GM10248 (cell line): ENCODE results near the gene THSD7A.

Experiments used
- CTCF ChIA-PET: fragments of 300-600 bp; sonication (Branson Sonifier 250); formaldehyde crosslinking; extraction: SDS; loops from one replicate; lab custom pipeline; 2021; ENCODE audit warnings: antibody characterized with exemption; lab: Yijun Ruan, JAX
- POLR2A ChIA-PET: fragments of 350-650 bp; sonication (Branson Sonifier 250); formaldehyde crosslinking; extraction: SDS; loops from one replicate; lab custom pipeline; 2020; ENCODE audit warnings: antibody characterized with exemption; lab: Yijun Ruan, JAX
- DNase-seq: peaks from one replicate; pipeline ENCODE4 v3.0.0; 2012; ENCODE audit errors: extremely low spot score
- TF ChIP-seq, protein P1 (sequence below): IDR thresholded peaks from 2 replicates; pipeline ENCODE4 v1.5.1; 2012; ENCODE audit warnings: mild to moderate bottlenecking, low read depth; ENCODE audit errors: extremely low read depth, missing control alignments, control extremely low read depth

The THSD7A gene

DNA sequence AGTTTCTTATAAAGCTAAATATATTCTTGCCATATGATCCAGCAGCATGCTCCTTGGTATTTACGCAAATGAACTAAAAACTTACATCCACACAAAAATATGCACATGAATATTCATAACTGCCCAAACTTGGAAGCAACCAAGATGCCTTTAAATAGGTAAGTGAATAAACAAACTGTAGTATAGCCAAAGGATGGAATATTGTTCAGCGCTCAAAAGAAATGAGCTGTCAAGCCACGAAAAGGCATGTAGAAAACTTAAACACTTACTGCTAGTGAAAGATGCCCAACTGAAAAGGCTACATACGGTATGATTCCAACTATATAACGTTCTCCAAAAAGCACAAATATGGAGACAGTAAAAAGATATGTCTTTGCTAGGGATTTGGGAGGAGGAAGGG is 12.7 kb downstream of the THSD7A start:
- TF ChIP-seq, protein P1, sequence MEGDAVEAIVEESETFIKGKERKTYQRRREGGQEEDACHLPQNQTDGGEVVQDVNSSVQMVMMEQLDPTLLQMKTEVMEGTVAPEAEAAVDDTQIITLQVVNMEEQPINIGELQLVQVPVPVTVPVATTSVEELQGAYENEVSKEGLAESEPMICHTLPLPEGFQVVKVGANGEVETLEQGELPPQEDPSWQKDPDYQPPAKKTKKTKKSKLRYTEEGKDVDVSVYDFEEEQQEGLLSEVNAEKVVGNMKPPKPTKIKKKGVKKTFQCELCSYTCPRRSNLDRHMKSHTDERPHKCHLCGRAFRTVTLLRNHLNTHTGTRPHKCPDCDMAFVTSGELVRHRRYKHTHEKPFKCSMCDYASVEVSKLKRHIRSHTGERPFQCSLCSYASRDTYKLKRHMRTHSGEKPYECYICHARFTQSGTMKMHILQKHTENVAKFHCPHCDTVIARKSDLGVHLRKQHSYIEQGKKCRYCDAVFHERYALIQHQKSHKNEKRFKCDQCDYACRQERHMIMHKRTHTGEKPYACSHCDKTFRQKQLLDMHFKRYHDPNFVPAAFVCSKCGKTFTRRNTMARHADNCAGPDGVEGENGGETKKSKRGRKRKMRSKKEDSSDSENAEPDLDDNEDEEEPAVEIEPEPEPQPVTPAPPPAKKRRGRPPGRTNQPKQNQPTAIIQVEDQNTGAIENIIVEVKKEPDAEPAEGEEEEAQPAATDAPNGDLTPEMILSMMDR = no peak
- ChIA-PET POLR2A (no interaction called here), CTCF (no interaction called here)
- DNase-seq = no peak

DNA sequence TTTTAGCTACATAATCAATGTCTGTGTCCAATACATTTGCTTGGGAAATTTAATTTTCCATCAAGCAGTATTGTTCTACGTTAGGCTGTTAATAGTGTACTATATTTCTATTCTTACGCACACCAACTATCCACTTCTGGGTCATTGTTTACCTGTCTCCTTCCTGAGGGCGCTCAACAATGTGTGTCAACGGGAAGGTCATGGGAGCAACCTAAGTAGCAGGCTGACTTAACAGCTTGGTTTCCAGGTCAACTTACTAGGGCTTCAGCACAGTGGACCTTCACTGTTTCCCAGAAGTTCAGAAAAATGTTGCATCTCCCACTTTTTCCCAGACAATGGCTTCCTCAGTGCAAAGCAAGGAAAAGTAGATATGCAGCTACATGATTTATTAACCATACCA is 13.7 kb downstream of the THSD7A start:
- CTCF ChIA-PET = interaction anchor here (0.9 kb wide), 1 partner anchor 12 kb away, joined by 4 read pairs; no protein-coding TSS in a partner anchor
- POLR2A ChIA-PET = no interaction called here
- DNase-seq = no peak
- TF ChIP-seq, protein P1 = no peak

DNA sequence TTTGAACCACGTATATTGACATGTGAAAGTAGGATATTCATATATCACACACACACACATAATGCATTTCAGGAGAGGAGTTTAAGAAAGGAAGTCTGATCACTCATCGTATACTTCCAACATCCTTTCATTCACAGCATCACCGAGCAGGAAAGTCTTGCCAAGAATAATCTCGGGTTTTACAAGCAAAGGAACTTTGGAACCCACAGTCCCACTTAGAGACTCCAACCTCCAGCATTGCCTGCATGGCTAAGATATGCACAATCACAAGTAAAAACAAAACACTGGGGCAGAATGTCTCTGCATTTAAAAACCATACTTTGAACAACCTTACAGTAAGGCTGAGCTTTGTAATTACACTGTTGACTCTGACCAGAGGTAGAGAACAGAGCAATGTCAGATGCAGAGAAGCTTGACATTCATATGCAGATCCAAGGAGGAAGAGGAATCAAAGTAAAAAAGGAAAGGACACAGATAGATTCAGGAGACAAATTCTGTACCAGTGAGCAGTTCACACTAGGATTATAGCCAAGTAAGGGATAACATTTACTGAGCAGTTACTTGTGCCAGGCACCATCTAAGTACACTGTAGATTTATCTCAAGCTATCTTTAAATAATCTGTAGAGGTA is 14.8 kb downstream of the THSD7A start:
- TF ChIP-seq, protein P1 = no peak
- CTCF ChIA-PET = interaction anchor here (1.5 kb wide), 1 partner anchor 11 kb away, joined by 7 read pairs; no protein-coding TSS in a partner anchor
- POLR2A ChIA-PET = no interaction called here
- DNase-seq = no peak

DNA sequence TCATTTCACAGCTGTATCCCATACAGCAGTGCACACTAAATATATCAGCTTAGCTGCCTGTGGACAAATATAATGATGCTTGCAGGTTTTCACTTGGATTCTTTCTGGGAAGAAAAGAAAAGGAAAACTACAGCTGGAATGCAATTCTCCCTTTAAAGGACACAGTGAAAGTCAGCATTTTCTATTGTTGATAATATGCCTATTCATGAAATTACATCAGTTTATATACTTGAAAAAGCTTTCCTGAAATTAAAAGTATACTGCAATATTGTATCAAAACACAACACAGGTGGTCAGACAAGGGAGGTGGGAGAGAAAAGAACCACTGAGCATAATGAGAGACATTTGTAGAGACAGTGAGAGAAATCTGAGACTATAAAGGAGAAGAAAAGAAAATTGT is 20.3 kb downstream of the THSD7A start:
- TF ChIP-seq, protein P1 = no peak
- CTCF ChIA-PET = interaction anchor here (1.0 kb wide), 1 partner anchor 60 kb away, joined by 3 read pairs; no protein-coding TSS in a partner anchor

DNA sequence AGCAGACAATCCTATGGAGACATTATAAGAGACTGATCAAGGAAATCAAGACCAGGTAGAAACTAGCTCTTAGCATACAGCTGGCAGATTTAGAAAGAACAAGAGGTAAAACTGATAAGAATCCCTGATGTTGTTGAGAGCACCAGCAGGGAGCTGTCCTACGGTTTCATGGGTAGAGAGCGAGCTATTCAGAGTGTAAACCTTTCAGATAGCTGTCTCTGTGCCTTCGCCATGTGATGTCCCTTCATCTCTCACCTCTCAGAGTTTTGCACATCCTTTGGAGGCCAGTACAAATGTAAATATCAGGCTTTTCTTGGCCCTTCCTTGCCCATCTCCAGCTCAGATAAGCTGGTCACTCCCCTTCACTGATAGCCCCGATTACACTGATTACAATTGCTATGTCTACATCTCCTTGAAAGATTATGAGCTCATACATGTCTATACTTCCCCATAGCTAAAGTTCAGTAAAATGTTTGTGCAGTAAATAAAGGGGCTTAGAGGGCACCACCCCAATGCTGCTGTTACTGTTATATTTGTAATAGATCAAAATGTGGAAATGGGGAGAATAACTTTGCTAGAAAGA is 21.9 kb downstream of the THSD7A start:
- no peak for DNase-seq
- POLR2A ChIA-PET = no interaction called here
- CTCF ChIA-PET = no interaction called here
- TF ChIP-seq, protein P1 = no peak

More for the DNA sequence above, 20.3 kb downstream of the THSD7A start:
- POLR2A ChIA-PET = no interaction called here
- no peak for DNase-seq

DNA sequence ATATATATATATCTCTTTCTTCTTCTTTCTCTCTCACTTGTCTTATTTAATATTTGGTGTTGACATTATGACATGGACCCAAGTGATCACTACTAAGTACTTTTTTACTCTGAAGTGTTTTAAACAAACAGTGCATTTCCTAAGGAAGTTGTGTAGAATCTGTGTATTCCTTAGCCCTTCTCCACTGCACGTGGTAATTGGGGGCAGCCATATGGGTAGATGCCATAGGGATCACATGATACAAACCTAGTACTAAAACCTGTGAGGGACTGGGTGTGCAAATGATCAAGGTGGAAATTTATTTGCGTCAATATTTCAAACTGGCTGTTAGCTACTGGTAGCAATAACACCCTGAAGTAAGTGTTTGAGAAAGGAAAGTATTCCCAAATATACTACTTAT is 25.0 kb downstream of the THSD7A start:
- TF ChIP-seq, protein P1 = no peak
- POLR2A ChIA-PET = no interaction called here
- CTCF ChIA-PET = no interaction called here
- no peak for DNase-seq
